Neuronal stem cell (in vitro differentiated cells): ENCODE data around the gene ANKRD28.

Experiments used
- DNase-seq: peaks from one replicate; pipeline ENCODE4 v3.0.0-alpha.2; 2013; ENCODE audit warnings: low spot score
- H2AFZ ChIP-seq: one replicate; pipeline ENCODE4 v1.6.1; 2013; ENCODE audit warnings: mild to moderate bottlenecking, low read length, inconsistent platforms
- H2AK5ac ChIP-seq: 2 replicates; pipeline ENCODE4 v1.6.1; 2013; ENCODE audit warnings: low read depth, mild to moderate bottlenecking, inconsistent platforms, low read length, moderate library complexity, mixed read lengths
- H2BK120ac ChIP-seq: 2 replicates; pipeline ENCODE4 v1.6.1; 2013; ENCODE audit warnings: low read depth, mild to moderate bottlenecking, inconsistent platforms, low read length, moderate library complexity, mixed read lengths
- H2BK12ac ChIP-seq: one replicate; pipeline ENCODE4 v1.6.1; 2013; ENCODE audit warnings: low read length, inconsistent platforms
- H2BK15ac ChIP-seq: 2 replicates; pipeline ENCODE4 v1.6.1; 2013; ENCODE audit warnings: mild to moderate bottlenecking, low read length, inconsistent platforms, mixed read lengths
- H2BK5ac ChIP-seq: one replicate; pipeline ENCODE4 v1.6.1; 2013; ENCODE audit warnings: inconsistent platforms, mild to moderate bottlenecking, low read length, moderate library complexity
- H3K14ac ChIP-seq: one replicate; pipeline ENCODE4 v1.6.1; 2013; ENCODE audit warnings: low read length, inconsistent platforms
- H3K18ac ChIP-seq: 2 replicates; pipeline ENCODE4 v1.6.1; 2013; ENCODE audit warnings: low read length, inconsistent platforms
- H3K23ac ChIP-seq: 2 replicates; pipeline ENCODE4 v1.6.1; 2013; ENCODE audit warnings: low read depth, mild to moderate bottlenecking, mixed read lengths, low read length, inconsistent platforms; ENCODE audit not compliant: poor library complexity
- H3K27ac ChIP-seq: replicated peaks from 3 replicates; pipeline ENCODE4 v1.5.1; 2013; ENCODE audit warnings: low read length, inconsistent platforms
- H3K27me3 ChIP-seq, 3 experiments: 2 replicates each; pipeline ENCODE4 v1.6.1; 2013; ENCODE audit warnings: low read length in 3 of 3, mild to moderate bottlenecking in 2 of 3, inconsistent platforms in 1 of 3, low read depth in 1 of 3, mixed read lengths in 1 of 3, moderate library complexity in 1 of 3; ENCODE audit not compliant: control insufficient read depth in 3 of 3, insufficient read depth in 3 of 3
- H3K36me3 ChIP-seq, 2 donors: replicated peaks in 1 of 2; 2 replicates each; pipeline ENCODE4 v1.6.1; 2013; ENCODE audit warnings: low read length in 2 of 2; ENCODE audit not compliant: control insufficient read depth in 2 of 2, insufficient read depth in 2 of 2
- H3K4ac ChIP-seq: 2 replicates; pipeline ENCODE4 v1.6.1; 2013; ENCODE audit warnings: inconsistent platforms, mild to moderate bottlenecking, low read length, moderate library complexity
- H3K4me1 ChIP-seq, 2 donors: 1 replicate in 1 of 2; 2 replicates in 1 of 2; pipeline ENCODE4 v1.6.1; 2013; ENCODE audit warnings: low read length in 2 of 2, low read depth in 1 of 2; ENCODE audit not compliant: control insufficient read depth in 2 of 2, insufficient read depth in 1 of 2
- H3K4me2 ChIP-seq: one replicate; pipeline ENCODE4 v1.6.1; 2013; ENCODE audit warnings: mild to moderate bottlenecking, low read length, inconsistent platforms; ENCODE audit not compliant: insufficient read depth, poor library complexity, severe bottlenecking
- H3K4me3 ChIP-seq, 2 donors: 2 replicates each; pipeline ENCODE4 v1.5.1; 2013; ENCODE audit warnings: low read length in 2 of 2, mild to moderate bottlenecking in 2 of 2, inconsistent platforms in 1 of 2, moderate library complexity in 1 of 2
- H3K79me1 ChIP-seq: one replicate; pipeline ENCODE4 v1.6.1; 2013; ENCODE audit warnings: low read depth, mild to moderate bottlenecking, inconsistent platforms, low read length, moderate library complexity
- H3K9ac ChIP-seq: one replicate; pipeline ENCODE4 v1.6.1; 2013; ENCODE audit warnings: mild to moderate bottlenecking, low read depth, low read length, inconsistent platforms; ENCODE audit not compliant: poor library complexity
- H3K9me3 ChIP-seq, 2 donors: replicated peaks in 1 of 2; 2 replicates each; pipeline versions ENCODE3 to v1.6.1; 2013; ENCODE audit warnings: low read length in 2 of 2, mild to moderate bottlenecking in 2 of 2, inconsistent platforms in 1 of 2, low read depth in 1 of 2, mixed read lengths in 1 of 2, moderate library complexity in 1 of 2; ENCODE audit not compliant: control insufficient read depth in 2 of 2, insufficient read depth in 1 of 2
- H4K8ac ChIP-seq: one replicate; pipeline ENCODE4 v1.6.1; 2013; ENCODE audit warnings: low read depth, mild to moderate bottlenecking, inconsistent platforms, low read length, moderate library complexity
- H4K91ac ChIP-seq: one replicate; pipeline ENCODE4 v1.6.1; 2013; ENCODE audit warnings: low read length, low read depth, mild to moderate bottlenecking, inconsistent platforms; ENCODE audit not compliant: poor library complexity
- whole genome bisulfite sequencing, 2 donors: extraction: QIAGEN DNeasy Blood & Tissue Kit; methylation state at CpG; one replicate each; pipeline ENCODE4 v1.1.7; 2013; ENCODE audit warnings: missing lambda C conversion rate in 2 of 2, mixed read lengths in 1 of 2; ENCODE audit not compliant: insufficient read length in 2 of 2, insufficient replicate concordance in 1 of 2; ENCODE audit errors: extremely low coverage in 2 of 2; 5-methylcytosine and 5-hydroxymethylcytosine counted together

ANKRD28 gene

DNA sequence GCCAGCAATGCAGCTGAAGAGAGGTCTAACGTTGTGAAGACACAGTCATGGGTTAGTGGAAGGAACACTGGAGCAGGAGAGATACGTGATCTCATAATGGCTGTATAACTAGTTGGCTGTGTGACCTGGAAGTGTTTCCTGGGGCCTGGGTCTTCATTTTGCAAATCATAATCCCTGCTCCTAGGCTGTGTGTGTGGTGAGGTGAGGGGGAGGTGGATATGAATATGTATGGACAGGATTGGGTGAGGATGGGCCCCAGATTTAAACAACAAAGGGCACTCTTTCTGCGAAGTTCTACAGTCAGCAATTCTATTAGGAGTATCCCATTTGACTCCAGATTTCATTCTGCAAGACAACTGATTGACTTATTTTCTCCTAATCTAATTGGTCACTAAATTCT, 41.3 kb downstream of the ANKRD28 start:
- H3K4me2 ChIP-seq = no peak overlapping the region
- no peaks in the 10 kb centered on the region for H3K79me1 ChIP-seq
- H3K27me3 ChIP-seq = no peaks in the 10 kb centered on the region
- H2AFZ ChIP-seq = no peak overlapping the region
- no peak overlapping the region for H2BK5ac ChIP-seq
- no peak overlapping the region for H3K23ac ChIP-seq
- no peak overlapping the region for H4K91ac ChIP-seq
- peaks cover 4% of the 10 kb centered on the region in 2 donors for H3K4me1 ChIP-seq
- WGBS, 2 donors = no CpG with 5 or more reads among the region's 3 CpGs
- H3K9ac ChIP-seq = no peak overlapping the region
- H3K14ac ChIP-seq = no peak overlapping the region
- H3K27ac ChIP-seq = no peak overlapping the region
- peaks cover 0 to 1% of the 10 kb centered on the region in 2 donors for H3K36me3 ChIP-seq
- no peaks in the 10 kb centered on the region for H3K9me3 ChIP-seq
- H3K18ac ChIP-seq = no peak overlapping the region
- H2BK120ac ChIP-seq = no peak overlapping the region
- H2AK5ac ChIP-seq = no peak overlapping the region
- no peak overlapping the region for H3K4me3 ChIP-seq
- H2BK15ac ChIP-seq = no peak overlapping the region
- no peak overlapping the region for H3K4ac ChIP-seq
- no peak overlapping the region for H2BK12ac ChIP-seq
- no peak overlapping the region for H4K8ac ChIP-seq
- no peak for DNase-seq

DNA sequence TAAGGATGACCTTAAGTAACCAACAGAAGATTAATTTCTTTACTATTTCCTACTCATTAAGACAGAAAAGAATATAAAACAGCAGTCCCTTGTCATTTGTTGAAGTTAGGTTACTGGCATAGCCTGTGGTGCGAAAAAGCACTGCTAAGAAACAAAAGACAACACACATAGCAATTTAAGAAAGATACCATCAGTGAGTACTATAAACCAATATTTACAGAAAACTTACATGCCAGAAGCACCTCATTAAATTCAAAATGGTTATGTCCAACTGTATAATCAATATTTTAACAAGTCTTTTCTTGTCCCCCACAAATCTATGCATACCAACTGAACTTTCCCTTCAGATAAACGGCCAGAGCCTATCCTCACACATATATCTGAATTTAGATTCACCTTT, 42.0 kb downstream of the ANKRD28 start:
- no CpG with 5 or more reads among the region's 2 CpGs for WGBS, 2 donors
- H2BK15ac ChIP-seq = no peak overlapping the region
- H3K36me3 ChIP-seq = peaks cover 0 to 9% of the 10 kb centered on the region in 2 donors
- no peak overlapping the region for H2AFZ ChIP-seq
- H2BK120ac ChIP-seq = no peak overlapping the region
- no peak overlapping the region for H3K14ac ChIP-seq
- no peak overlapping the region for H3K4ac ChIP-seq
- H2AK5ac ChIP-seq = no peak overlapping the region
- no peak overlapping the region for H2BK12ac ChIP-seq
- no peak for DNase-seq
- no peak overlapping the region for H3K4me2 ChIP-seq
- H3K27me3 ChIP-seq = no peaks in the 10 kb centered on the region
- H3K9ac ChIP-seq = no peak overlapping the region
- H3K23ac ChIP-seq = no peak overlapping the region
- no peak overlapping the region for H2BK5ac ChIP-seq
- no peak overlapping the region for H4K8ac ChIP-seq
- H3K9me3 ChIP-seq = no peaks in the 10 kb centered on the region
- no peaks in the 10 kb centered on the region for H3K79me1 ChIP-seq
- no peak overlapping the region for H3K18ac ChIP-seq
- H4K91ac ChIP-seq = no peak overlapping the region
- no peak overlapping the region for H3K27ac ChIP-seq
- peaks cover 4% of the 10 kb centered on the region in 2 donors for H3K4me1 ChIP-seq
- H3K4me3 ChIP-seq = no peak overlapping the region

GRCh38 chr3:15755181-15755580, 42.6 kb downstream of the ANKRD28 start:
- Histone ChIP-seq H3K79me1 (no peaks in the 10 kb centered on the region), H4K8ac (no peak overlapping the region), H3K4ac (no peak overlapping the region), H3K23ac (no peak overlapping the region), H3K4me2 (no peak overlapping the region), H2BK5ac (no peak overlapping the region), H4K91ac (no peak overlapping the region), H2BK12ac (no peak overlapping the region), H3K9ac (no peak overlapping the region), H3K27me3 (no peaks in the 10 kb centered on the region), H3K27ac (no peak overlapping the region), H2AK5ac (no peak overlapping the region), H3K4me3 (no peak overlapping the region), H3K9me3 (no peaks in the 10 kb centered on the region), H2BK15ac (no peak overlapping the region), H3K4me1 (peaks cover 4% of the 10 kb centered on the region in 2 donors), H3K36me3 (peaks cover 0 to 15% of the 10 kb centered on the region in 2 donors), H2AFZ (no peak overlapping the region), H3K14ac (no peak overlapping the region), H2BK120ac (no peak overlapping the region), H3K18ac (no peak overlapping the region)
- DNase-seq = no peak
- WGBS, 2 donors = no CpG with 5 or more reads among the region's 1 CpG

DNA sequence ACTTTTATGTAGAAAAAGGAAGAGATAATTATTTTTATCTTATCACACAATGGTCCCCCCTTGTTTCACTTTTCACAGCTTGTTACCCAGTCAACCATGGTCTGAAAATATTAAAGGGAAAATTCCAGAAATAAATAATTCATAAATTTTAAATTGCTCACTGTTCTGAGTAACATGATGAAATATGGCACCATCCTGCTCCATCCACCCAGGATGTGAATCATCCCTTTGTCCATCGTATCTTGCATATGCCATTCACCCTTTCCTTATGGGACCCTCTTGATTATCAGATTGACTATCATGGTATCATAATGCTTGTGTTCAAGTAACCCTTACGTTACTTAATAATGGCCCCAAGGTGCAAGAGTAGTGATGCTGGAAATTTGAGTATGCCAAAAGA, 43.7 kb downstream of the ANKRD28 start:
- no peak overlapping the region for H3K14ac ChIP-seq
- H3K23ac ChIP-seq = no peak overlapping the region
- H3K18ac ChIP-seq = no peak overlapping the region
- no peak overlapping the region for H3K4ac ChIP-seq
- no peak overlapping the region for H3K4me3 ChIP-seq
- H2AFZ ChIP-seq = no peak overlapping the region
- no peak overlapping the region for H4K8ac ChIP-seq
- no peaks in the 10 kb centered on the region for H3K79me1 ChIP-seq
- no peak overlapping the region for H2BK12ac ChIP-seq
- H3K36me3 ChIP-seq = peaks cover 2 to 22% of the 10 kb centered on the region in 2 donors
- no peak overlapping the region for H2BK120ac ChIP-seq
- DNase-seq = no peak
- peaks cover 4% of the 10 kb centered on the region in 2 donors for H3K4me1 ChIP-seq
- no peak overlapping the region for H2BK5ac ChIP-seq
- no CpG with 5 or more reads among the region's 2 CpGs for WGBS, 2 donors
- H4K91ac ChIP-seq = no peak overlapping the region
- no peaks in the 10 kb centered on the region for H3K9me3 ChIP-seq
- H3K9ac ChIP-seq = no peak overlapping the region
- H3K27me3 ChIP-seq = no peaks in the 10 kb centered on the region
- no peak overlapping the region for H2BK15ac ChIP-seq
- no peak overlapping the region for H2AK5ac ChIP-seq
- H3K27ac ChIP-seq = no peak overlapping the region
- no peak overlapping the region for H3K4me2 ChIP-seq
